ENCODE measurements around the gene IRF7. TPM values are rescaled to one million over a fixed set of nuclear protein-coding genes. Genes with fewer than 3 reads are reported as not detected.

IRF7 gene
- polyA plus RNA-seq, 1 donor: 6.4 TPM

- DNase-seq: no peak
These were observed 7.6 kb downstream of the IRF7 start for GRCh38 chr11:607971-608659.

- no peak for DNase-seq
These were observed 8.6 kb downstream of the IRF7 start for GRCh38 chr11:607020-607780.

GRCh38 chr11:606245-606644 lies 9.5 kb downstream of the IRF7 start:
- no peak for DNase-seq

- no peak for DNase-seq
These were observed 10.2 kb downstream of the IRF7 start for GRCh38 chr11:605286-606129.

GRCh38 chr11:603154-603553 lies 12.6 kb downstream of the IRF7 start:
- no peak for DNase-seq

GRCh38 chr11:601573-602245 lies 14.0 kb downstream of the IRF7 start:
- no peak for DNase-seq

- no peak for DNase-seq
These were observed 17.6 kb downstream of the IRF7 start for GRCh38 chr11:598005-598680.

GRCh38 chr11:597166-597725 lies 18.5 kb downstream of the IRF7 start:
- DNase-seq: no peak

- no peak for DNase-seq
These were observed 19.4 kb downstream of the IRF7 start for GRCh38 chr11:596374-596773.

GRCh38 chr11:595400-595799 lies 20.4 kb downstream of the IRF7 start:
- no peak for DNase-seq

- DNase-seq: no peak
These were observed 22.4 kb downstream of the IRF7 start for GRCh38 chr11:593347-593746.

- no peak for DNase-seq
These were observed 22.8 kb downstream of the IRF7 start for GRCh38 chr11:592918-593317.

GRCh38 chr11:592501-592900 lies 23.2 kb downstream of the IRF7 start:
- no peak for DNase-seq

GRCh38 chr11:590997-591396 lies 24.8 kb downstream of the IRF7 start:
- DNase-seq: no peak

GRCh38 chr11:589798-590197 lies 26.0 kb downstream of the IRF7 start:
- DNase-seq: no peak

- no peak for DNase-seq
These were observed 27.8 kb downstream of the IRF7 start for GRCh38 chr11:587978-588380.

- no peak for DNase-seq
These were observed 28.2 kb downstream of the IRF7 start for GRCh38 chr11:587546-587945.

- DNase-seq: no peak
These were observed 29.1 kb downstream of the IRF7 start for GRCh38 chr11:586376-587316.

GRCh38 chr11:584287-584686 lies 31.5 kb downstream of the IRF7 start:
- DNase-seq: no peak

- no peak for DNase-seq
These were observed 34.0 kb downstream of the IRF7 start for GRCh38 chr11:581752-582151.
